ENCODE measurements around the gene NTRK3. TPM values are rescaled to one million over a fixed set of nuclear protein-coding genes. Genes with fewer than 3 reads are reported as not detected.
A peak's percentile ranks its signal among the peaks of the same experiment; 100 is the strongest.

The NTRK3 gene
- total RNA-seq, 1 donor from 2014 or later: not detected

DNA sequence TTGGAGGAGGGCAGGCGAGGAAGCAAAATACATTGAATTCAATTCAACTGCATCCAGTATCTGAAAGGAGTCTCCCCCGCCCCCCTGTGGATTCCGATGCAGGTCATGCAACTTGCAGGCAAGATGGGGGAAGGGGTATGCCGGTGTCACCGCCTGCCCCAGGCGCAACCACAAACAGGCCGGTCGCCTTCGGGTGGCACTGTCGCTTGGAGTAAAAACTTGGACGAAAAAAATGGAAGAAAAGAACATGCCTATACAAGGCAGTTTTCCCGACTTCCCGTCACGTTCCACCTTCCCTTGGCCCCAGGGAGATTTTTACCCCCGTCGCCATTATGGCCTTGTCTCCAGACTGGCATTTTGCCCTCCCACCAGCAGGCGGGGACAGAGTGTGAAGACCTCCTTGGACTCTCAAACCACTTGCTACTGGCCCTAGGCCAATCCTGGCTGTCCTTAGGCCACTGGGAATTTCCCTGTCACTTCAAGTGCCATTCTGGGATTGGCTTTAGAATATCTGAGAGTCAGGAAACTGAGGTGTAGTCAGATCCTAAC lies 1.6 kb upstream of the NTRK3 start:
- H3K4me1 Mint-ChIP-seq (ENCODE audit: unreplicated experiment): peaks cover 18% of the 10 kb centered on the region
- H3K27me3 Mint-ChIP-seq (ENCODE audit: unreplicated experiment): peaks cover 61% of the 10 kb centered on the region

DNA sequence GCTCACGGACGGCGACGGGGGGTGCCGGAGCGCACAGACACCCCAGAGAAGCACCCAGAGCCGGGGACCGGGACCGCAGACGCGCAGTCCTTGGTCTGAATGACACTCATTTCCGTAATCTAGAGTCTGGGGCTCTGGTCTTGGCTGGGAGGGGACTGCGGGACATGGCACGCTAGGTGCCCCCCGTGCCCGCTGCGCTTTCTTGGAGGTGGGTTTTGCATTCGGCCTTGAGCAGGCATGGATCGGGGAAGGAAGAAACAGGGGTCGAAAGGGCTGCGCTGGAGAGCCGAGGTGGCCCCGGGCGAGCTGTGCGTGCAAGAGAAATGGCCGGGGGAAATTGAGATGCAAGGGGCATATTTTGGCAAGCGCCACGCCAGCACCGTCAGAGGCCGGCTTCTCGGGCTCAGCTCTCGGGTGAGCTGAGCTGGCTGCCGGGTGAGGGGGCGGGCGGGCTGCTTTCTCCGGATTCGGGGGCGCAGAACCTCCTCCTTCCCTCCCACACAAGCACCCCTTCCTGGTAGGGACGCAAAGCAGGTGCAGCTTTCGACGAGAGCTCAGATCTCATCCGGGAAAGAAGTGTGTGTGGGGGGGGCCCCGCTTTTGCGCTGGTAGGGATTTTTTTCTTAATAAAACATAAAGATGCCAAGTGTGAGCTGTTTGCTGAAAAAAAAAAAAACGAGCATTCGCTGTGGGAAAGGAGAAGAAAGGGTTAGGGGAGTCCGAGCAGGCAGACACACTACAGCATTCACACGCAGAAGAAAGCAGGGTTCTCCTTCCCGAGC lies 963 bp upstream of the NTRK3 start:
- Mint-ChIP-seq H3K27me3 (ENCODE audit: unreplicated experiment) (peaks cover 61% of the 10 kb centered on the region), H3K4me1 (ENCODE audit: unreplicated experiment) (peaks cover 18% of the 10 kb centered on the region), H3K27ac (ENCODE audit: unreplicated experiment) (no peak overlapping the region), H3K9me3 (ENCODE audit: unreplicated experiment) (no peaks in the 10 kb centered on the region), H3K36me3 (ENCODE audit: unreplicated experiment) (no peaks in the 10 kb centered on the region), H3K4me3 (ENCODE audit: unreplicated experiment) (peak overlapping the region; percentile 65)
- no peak for DNase-seq (ENCODE audit: extremely low spot score, unreplicated experiment)
- TF ChIP-seq, protein P1, sequence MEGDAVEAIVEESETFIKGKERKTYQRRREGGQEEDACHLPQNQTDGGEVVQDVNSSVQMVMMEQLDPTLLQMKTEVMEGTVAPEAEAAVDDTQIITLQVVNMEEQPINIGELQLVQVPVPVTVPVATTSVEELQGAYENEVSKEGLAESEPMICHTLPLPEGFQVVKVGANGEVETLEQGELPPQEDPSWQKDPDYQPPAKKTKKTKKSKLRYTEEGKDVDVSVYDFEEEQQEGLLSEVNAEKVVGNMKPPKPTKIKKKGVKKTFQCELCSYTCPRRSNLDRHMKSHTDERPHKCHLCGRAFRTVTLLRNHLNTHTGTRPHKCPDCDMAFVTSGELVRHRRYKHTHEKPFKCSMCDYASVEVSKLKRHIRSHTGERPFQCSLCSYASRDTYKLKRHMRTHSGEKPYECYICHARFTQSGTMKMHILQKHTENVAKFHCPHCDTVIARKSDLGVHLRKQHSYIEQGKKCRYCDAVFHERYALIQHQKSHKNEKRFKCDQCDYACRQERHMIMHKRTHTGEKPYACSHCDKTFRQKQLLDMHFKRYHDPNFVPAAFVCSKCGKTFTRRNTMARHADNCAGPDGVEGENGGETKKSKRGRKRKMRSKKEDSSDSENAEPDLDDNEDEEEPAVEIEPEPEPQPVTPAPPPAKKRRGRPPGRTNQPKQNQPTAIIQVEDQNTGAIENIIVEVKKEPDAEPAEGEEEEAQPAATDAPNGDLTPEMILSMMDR (IDR thresholded peaks at IDR 0.05): no peak

More for the DNA sequence above, 1.6 kb upstream of the NTRK3 start:
- Mint-ChIP-seq H3K4me3 (ENCODE audit: unreplicated experiment) (no peak overlapping the region), H3K9me3 (ENCODE audit: unreplicated experiment) (no peaks in the 10 kb centered on the region), H3K36me3 (ENCODE audit: unreplicated experiment) (no peaks in the 10 kb centered on the region), H3K27ac (ENCODE audit: unreplicated experiment) (no peak overlapping the region)
- TF ChIP-seq, protein P1 (IDR thresholded peaks at IDR 0.05): peak; percentile 21
- no peak for DNase-seq (ENCODE audit: extremely low spot score, unreplicated experiment)

DNA sequence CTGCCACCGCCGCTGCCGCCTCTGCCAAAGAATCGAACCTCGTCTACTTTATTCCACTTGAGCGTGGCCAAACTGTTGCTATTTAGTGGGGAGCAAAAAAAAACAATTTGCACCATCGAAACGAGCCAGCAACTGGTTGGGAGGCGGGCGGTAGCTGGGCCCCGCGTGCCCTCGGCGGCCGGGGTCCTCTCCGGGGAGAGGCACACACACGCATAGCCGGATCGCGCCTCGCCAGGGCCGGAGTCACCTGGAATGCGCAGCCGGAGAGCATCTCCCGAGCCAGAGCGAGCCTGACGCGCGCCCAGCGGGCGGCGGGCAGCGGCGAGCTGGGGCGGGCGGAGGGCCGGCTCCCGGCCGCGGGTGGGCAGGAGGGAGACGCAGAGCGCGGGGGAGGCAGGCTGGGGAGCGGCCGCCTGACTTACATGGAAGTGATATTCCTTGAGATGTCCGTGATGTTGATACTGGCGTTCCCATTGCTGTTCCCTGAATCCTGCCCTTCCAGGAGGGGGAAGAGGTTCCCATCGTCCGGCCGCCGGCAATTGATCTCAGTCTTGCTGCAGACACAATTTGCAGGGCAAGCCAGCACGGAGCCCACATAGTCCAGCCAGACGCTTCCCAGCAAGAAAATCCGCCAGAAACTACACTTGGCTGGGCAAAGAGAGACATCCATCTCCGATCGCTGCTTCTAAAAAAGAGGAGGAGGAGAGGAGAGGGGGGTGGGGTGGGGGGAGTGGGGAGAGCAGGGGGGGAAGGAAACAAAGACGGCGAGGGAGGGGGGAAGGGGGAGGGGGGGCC lies 858 bp downstream of the NTRK3 start:
- Mint-ChIP-seq H3K36me3 (ENCODE audit: unreplicated experiment) (no peaks in the 10 kb centered on the region), H3K4me1 (ENCODE audit: unreplicated experiment) (peaks cover 18% of the 10 kb centered on the region), H3K4me3 (ENCODE audit: unreplicated experiment) (peak overlapping the region; percentile 57), H3K9me3 (ENCODE audit: unreplicated experiment) (no peaks in the 10 kb centered on the region), H3K27ac (ENCODE audit: unreplicated experiment) (no peak overlapping the region), H3K27me3 (ENCODE audit: unreplicated experiment) (peaks cover 58% of the 10 kb centered on the region)
- TF ChIP-seq, protein P1 (IDR thresholded peaks at IDR 0.05): no peak
- no peak for DNase-seq (ENCODE audit: extremely low spot score, unreplicated experiment)

DNA sequence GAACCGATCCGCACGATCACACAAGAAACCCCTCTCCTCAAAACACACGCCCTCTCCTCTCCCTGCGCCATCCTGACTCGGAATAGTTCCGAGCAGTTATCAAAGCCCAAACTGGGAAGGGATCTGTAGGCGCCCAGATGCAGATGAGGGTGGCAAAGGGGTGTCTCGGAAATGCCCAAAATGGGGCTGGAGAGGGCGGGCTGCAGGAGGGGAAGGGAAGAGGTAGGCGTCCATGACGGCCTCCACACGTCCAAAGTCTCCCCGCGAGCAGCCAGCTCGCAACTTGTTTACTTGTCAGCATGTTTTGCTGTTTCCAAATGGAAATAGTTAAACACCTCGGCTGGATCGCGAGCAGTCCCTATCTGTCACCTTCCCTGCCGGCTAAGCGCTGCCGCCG lies 1.5 kb downstream of the NTRK3 start:
- Mint-ChIP-seq H3K9me3 (ENCODE audit: unreplicated experiment) (no peaks in the 10 kb centered on the region), H3K36me3 (ENCODE audit: unreplicated experiment) (no peaks in the 10 kb centered on the region), H3K27ac (ENCODE audit: unreplicated experiment) (no peak overlapping the region), H3K27me3 (ENCODE audit: unreplicated experiment) (peaks cover 55% of the 10 kb centered on the region), H3K4me3 (ENCODE audit: unreplicated experiment) (no peak overlapping the region), H3K4me1 (ENCODE audit: unreplicated experiment) (peaks cover 18% of the 10 kb centered on the region)
- TF ChIP-seq, protein P1 (IDR thresholded peaks at IDR 0.05): no peak
- no peak for DNase-seq (ENCODE audit: extremely low spot score, unreplicated experiment)

DNA sequence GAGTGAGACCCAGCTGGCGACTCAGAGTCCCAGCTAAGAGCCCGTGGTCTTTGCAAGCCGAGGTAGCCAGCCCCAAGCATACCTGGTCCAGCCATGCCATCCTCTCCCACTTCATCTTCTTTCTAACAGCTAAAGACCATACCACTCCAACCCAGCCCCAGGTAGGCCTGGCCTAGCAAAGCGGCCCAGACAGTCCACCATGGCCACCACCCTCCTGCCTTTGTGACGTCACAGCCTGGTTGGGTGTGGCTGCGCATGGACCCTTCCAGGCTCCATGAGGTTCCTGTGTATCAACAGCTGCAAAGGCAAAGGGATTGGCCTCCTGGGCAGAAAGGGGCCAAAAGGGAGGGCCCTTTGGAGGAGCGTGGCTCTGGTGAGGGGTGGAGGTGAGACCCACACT lies 4.1 kb downstream of the NTRK3 start:
- Mint-ChIP-seq H3K27ac (ENCODE audit: unreplicated experiment) (no peak overlapping the region), H3K4me1 (ENCODE audit: unreplicated experiment) (peaks cover 15% of the 10 kb centered on the region), H3K36me3 (ENCODE audit: unreplicated experiment) (no peaks in the 10 kb centered on the region), H3K27me3 (ENCODE audit: unreplicated experiment) (peaks cover 31% of the 10 kb centered on the region), H3K9me3 (ENCODE audit: unreplicated experiment) (no peaks in the 10 kb centered on the region), H3K4me3 (ENCODE audit: unreplicated experiment) (no peak overlapping the region)
- DNase-seq (ENCODE audit: extremely low spot score, unreplicated experiment): no peak
- TF ChIP-seq, protein P1 (IDR thresholded peaks at IDR 0.05): no peak

Data from osteocyte (in vitro differentiated cells).